Stimulated activated CD8-positive, alpha-beta memory T cell treated with anti-CD3 and anti-CD28 coated beads, Interleukin-4, amount 100 ng/mL, for 1 hour (primary cell): ENCODE data around the gene CACUL1.

Source experiments
- DNase-seq, 2 donors: peaks; one replicate each; pipeline ENCODE4 v3.0.0-alpha.2; 2020; ENCODE audit warnings: low read depth in 2 of 2, low spot score in 1 of 2

Gene CACUL1

DNA sequence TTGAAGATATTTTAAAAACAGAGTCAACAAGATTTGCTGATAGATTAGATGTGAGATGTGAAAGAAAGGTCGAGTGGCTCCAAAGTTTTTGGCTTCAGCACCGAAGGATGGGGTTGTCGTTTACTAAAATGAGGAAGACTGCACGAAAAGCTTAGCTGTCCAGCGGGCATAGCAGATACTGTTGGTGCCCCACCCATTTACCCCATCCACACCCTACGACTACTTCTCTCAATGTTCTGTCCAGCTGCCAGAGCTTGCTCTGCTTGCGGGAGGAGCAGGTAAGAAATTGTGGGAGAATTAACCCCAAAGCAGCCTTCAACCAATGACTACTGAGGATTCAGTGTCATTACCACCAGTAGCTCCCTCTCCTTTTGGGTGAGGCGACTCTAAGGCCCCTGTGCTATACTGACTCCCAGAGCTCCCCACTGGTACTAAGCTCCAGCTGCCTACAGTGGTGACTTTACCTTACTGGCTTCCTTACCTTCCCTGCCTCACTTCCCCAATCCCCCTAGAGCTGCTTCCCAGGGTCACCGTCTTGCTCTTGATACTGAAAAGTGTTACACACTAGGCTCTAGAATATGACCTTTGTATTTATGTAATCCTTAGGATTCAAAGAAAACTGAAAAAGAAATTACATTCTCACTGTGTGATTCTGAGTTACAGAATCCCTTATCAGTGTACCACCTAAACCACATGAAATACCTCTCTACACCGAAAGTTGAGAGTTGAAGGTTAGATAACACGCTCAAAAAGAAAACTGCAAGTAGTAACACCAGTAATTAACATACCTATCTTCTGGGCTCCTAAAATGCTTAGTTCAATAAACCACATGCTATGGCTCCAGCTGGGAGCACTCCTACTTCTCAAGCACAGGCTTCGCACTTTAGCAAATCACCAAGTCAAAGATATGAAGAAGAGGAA lies 22.3 kb downstream of the CACUL1 start:
- no peak for DNase-seq

DNA sequence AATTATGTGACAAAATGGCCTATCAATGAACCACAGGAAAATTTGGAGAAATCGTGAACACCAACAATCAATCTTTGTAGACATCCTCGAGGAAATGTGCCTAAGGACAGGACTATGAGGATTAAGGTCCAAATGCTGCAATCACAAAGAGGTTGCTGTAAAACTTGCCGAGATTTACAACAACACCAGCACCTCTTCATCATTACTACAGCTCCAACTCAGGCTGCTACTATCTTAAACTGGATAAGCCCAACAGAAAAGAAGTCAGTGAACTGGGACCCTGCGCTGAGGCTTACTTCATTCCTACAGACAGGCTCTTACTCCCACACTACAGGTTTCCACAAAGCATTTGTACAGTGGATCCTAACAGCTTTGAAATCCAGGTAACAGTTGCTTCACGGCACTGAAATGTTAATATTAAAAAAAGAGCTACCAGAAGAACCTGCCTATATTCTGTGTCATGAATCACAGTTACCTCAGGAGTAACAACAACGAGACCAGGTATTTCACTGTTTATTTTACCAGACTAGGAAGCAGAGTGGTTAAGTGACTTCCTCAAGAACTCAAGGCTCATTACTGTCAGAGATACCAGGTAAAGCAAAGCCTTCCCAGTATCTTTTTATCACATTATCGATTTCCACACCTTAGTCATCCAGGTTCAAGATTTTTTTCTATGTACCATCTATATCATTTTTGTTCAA lies 23.9 kb downstream of the CACUL1 start:
- no peak for DNase-seq

DNA sequence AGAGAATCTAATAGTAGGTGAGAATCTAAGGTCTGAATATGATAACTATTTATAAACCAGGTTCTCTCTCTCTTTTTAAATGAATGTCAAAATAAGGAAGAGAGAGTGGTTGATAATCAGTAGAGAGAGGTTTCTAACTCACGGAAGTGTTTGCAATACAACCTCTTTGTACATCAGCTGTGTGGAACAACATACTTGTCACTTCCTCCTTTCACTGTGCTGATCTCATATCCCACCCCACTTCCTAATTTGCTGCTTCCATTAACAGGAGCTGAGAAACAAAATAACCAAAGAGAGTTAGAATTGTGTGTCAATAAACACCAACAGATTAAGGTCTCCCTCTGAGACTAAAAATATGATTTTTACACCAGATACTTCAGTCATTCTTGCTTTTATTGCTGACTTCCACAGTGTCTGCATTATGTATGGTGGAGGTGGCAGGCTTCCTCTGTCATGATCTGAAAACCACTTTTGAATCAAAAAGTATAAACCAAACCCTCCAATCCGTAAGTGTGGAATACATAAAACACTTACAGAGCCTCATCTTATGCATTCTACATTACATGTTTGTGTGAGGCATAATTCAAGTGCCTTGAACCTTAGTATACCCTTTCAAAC lies 25.0 kb downstream of the CACUL1 start:
- no peak for DNase-seq

- no peak for DNase-seq
Observed at GRCh38 chr10:118729200-118729599, 25.6 kb downstream of the CACUL1 start.

GRCh38 chr10:118725886-118726500 lies 28.8 kb downstream of the CACUL1 start:
- DNase-seq = no peak

DNA sequence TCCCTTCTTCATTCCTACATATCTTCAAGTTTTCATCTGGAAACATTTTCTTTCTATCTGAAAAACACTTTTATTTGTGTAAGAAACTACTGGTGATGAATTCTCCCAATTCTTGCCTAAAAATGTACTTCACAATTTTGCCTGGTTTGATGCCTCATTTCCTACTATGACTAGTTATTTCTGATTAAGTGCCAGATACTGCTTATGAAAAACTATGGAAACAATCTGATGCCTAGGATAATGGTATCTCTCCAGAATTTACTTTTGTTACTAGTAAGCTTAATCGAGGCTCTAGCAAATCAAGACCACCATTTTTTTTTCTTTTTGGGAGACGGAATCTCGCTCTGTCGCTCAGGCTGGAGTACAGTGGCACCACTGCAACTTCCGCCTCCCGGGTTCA lies 31.3 kb downstream of the CACUL1 start:
- DNase-seq = no peak

DNA sequence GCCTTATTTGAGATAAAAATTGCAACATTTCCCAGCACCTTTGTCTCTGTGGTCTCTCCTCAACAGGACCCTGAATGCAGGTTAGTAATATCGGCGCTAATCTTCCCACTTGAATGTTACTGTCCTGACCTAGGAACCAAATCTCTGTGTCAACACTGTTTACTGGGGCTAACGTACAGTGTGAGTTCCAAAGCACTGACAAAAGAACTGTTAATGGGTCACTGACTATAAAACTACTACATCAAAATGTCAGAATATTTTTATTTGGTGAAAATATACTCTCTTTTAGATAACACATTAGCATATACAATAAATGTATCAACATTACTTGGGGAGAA lies 33.3 kb downstream of the CACUL1 start:
- no peak for DNase-seq

DNA sequence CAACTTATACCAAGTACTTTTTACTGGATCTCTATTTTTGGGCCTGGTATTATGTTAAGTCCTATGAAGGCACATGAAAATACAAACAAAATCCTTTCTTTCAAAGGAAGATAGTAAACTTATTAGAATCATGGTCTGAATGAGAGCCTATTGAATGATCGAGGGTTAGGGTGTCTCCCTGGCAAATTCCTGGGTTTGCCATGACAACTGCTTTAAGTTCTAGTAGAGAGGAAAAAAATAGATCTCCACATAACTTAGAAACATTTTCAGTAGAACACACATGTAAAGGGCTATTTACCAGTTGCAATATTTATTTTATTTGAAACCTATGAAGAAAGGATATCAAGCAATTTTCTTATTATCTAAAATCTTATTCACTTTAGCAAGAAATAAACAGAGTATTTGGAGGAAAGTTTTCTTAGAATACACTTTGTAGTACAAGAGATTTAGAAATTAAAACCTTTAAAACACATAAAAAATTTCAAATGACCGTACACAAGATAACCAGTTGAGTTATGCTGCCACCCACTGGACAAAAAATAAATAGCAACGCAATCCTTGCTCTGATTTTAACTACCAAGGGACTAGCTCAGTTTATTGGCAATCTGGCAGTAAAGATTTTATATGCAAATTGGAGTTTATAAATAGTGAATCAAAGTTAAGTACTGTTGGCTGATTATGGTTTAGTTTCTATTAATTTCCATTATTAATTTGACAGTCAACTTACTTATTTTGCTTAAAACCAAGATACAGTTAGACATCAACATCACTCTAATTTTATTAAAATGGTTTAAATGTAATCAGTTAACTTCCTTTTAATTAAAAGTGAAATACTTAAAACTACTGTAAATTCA lies 33.9 kb downstream of the CACUL1 start:
- DNase-seq = peak; percentile 33 to 42

- no peak for DNase-seq
Observed at GRCh38 chr10:118714366-118714765, 40.4 kb downstream of the CACUL1 start.

DNA sequence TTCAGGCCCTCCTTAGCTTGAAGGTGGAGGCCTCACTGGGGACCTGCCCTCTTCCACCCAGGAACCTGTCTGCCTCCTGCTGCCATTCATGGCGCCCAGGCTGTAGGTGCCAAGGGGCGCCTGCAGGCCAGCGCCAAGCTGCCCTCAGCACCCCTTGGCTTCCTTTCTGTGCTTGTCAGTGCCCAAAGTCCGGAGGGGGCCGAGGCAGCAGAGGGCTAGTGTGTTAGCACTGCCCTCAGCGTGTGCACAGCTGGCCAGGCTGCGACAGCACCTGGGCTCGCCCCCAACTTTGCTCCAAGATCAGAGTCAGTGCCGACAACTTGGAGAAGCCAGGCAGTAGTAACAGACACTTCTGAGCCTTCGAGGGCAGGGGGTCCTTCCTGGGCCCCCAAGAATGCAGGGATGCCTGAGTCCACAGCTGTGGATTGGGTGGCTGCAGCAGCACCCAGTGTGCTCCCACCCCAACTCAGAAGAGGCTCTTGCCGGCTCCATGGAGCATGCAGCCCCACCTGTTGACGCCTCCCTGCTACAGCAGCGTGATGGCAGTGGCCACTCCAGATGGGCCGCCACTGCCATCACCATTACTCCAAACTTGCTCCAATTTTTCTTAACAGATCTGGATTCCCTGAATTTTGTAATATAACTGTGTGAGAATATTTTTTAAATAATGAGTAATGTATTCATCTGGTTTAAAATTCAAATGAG lies 41.7 kb downstream of the CACUL1 start:
- no peak for DNase-seq

DNA sequence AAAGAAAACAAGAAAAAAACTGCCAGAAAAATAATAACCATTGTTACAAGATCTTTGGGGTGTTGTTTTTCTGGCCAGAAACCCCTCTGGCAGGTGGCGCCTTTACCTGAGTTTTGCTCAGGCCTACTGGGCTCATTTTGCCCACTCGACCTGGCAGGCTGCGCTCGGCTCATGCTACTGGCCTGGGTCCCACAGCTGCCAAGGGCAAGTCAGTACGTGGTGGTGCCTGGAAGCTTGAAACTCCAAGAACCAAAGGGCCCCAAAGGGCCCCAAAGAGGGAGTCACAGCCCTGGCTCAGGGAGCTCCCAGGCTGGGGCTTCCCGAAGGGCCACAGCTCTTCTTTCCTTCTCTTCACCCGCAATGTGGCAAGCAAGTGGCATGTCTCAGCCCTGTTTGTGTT lies 42.7 kb downstream of the CACUL1 start:
- DNase-seq = no peak

GRCh38 chr10:118710487-118710886 lies 44.3 kb downstream of the CACUL1 start:
- DNase-seq = no peak

DNA sequence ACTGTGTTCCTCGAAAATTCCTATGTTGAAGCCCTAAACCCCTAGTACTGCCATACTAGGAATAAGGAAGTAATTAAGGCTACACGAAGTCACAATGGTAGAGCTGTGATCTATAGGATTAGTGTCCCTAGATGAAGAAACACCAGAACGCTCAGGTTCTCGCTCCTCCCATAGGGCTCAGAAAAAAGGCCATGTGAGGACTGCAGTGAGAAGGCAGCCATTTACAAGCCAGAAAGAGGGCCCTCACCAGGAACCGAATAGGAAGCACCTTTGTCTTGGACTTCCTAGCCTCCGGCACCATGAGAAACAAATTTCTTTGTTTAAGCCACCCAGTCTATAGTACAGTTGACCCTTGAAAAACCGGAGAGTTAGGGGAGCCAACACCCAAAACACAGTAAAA lies 46.2 kb downstream of the CACUL1 start:
- DNase-seq = no peak

- no peak for DNase-seq
Observed at GRCh38 chr10:118704711-118705110, 50.1 kb downstream of the CACUL1 start.

DNA sequence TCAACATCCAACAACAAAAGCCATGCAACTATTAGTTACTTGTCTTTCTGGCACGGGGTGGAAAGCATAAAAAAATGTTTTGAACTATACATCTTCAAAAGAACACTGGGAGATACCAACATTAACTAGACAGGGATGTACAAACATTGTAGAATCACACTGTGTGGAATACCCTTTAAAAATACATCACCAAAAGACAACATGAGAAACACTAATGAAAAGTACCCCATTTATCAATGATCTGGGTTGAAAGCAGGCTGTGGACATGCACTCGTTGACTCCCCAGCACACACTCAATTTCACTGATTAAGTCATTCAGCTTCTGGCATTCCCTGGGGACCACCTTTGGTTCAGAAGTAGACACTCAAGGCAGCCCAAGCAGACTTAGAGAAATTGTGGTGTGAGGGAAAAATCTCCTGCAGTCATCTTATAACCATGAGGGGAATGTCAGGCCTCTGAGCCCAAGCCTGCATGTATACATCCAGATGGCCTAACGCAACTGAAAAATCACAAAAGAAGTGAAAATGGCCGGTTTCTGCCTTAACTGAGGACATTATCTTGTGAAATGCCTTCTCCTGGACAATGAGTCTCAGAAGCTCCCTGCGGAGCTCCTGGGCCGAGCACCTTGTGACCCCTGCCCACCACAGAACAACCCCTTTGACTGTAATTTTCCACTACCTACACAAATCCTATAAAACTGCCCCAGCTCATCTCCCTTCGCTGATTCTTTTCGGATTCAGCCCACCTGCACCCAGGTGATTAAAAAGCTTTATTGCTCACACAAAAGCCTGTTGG lies 53.0 kb downstream of the CACUL1 start:
- no peak for DNase-seq

DNA sequence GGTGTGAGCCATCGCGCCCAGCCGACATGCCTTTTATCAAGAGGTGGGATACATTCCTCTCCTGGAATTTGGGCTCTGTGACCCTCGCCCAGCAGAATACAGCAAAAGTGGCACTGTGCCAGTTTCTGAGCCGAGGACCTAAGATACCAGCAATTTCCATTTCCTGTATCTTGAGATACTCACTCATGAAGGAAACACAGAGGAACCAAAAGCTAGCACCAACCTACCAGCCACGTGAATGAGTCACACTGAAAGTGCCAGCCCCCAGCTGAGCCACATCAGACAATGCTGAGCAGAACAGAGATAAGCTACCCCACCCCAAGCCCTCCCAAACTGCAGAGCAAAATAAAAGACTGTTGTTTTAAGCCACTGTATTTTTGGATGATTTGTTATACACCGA lies 56.3 kb downstream of the CACUL1 start:
- DNase-seq = peak; percentile 52 to 61

- no peak for DNase-seq
Observed at GRCh38 chr10:118694848-118695247, 59.9 kb downstream of the CACUL1 start.

GRCh38 chr10:118692872-118693271 lies 61.9 kb downstream of the CACUL1 start:
- DNase-seq = no peak

- no peak for DNase-seq
Observed at GRCh38 chr10:118689070-118689858, 65.5 kb downstream of the CACUL1 start.
